H1 (cell line): Measurements from ENCODE around the gene ACTL7A. TPM values are rescaled to one million over a fixed set of nuclear protein-coding genes. Genes with fewer than 3 reads are reported as not detected.

Source experiments
- CTCF ChIA-PET: fragments of 300-600 bp; sonication (Branson Sonifier 250); formaldehyde crosslinking; loops from one replicate; lab custom pipeline; 2021; ENCODE audit not compliant: partially characterized antibody; lab: Charles Lee
- POLR2A ChIA-PET: fragments of 300-600 bp; sonication (Branson Sonifier 250); formaldehyde crosslinking; loops from one replicate; lab custom pipeline; 2021; ENCODE audit warnings: inconsistent platforms; ENCODE audit not compliant: partially characterized antibody; lab: Charles Lee
- DNase-seq, 2 experiments: peaks; one replicate each; pipeline versions ENCODE4 v3.0.0 to v3.0.0-alpha.2; 2010 to 2022; ENCODE audit warnings: low spot score in 2 of 2, low read depth in 1 of 2, mixed read lengths in 1 of 2
- FAIRE-seq: peaks from 2 replicates; lab custom pipeline; 2011; peaks lifted over from hg19 to GRCh38; lab: Jason Lieb, UNC
- H2AFZ ChIP-seq: 2 replicates; pipeline ENCODE4 v1.8.1; 2012; ENCODE audit warnings: low read length, inconsistent platforms
- H2AK5ac ChIP-seq: 2 replicates; pipeline ENCODE4 v1.6.1; 2013; ENCODE audit warnings: low read depth, low read length
- H2BK120ac ChIP-seq: replicated peaks from 2 replicates; pipeline ENCODE3; 2013; ENCODE audit warnings: low read depth, low read length, inconsistent platforms
- H2BK12ac ChIP-seq: 2 replicates; pipeline ENCODE4 v1.6.1; 2013; ENCODE audit warnings: low read depth, low read length
- H2BK15ac ChIP-seq: 2 replicates; pipeline ENCODE4 v1.6.1; 2013; ENCODE audit warnings: low read length
- H2BK20ac ChIP-seq: 2 replicates; pipeline ENCODE4 v1.6.1; 2013; ENCODE audit warnings: low read length
- H2BK5ac ChIP-seq: 2 replicates; pipeline ENCODE4 v1.6.1; 2013; ENCODE audit warnings: low read depth, low read length
- H3K14ac ChIP-seq: 2 replicates; pipeline ENCODE4 v1.6.1; 2013; ENCODE audit warnings: inconsistent platforms; ENCODE audit not compliant: insufficient read length
- H3K18ac ChIP-seq: 2 replicates; pipeline ENCODE4 v1.6.1; 2013; ENCODE audit warnings: low read length; ENCODE audit errors: extremely low read depth
- H3K23ac ChIP-seq: 2 replicates; pipeline ENCODE4 v1.6.1; 2013; ENCODE audit warnings: inconsistent platforms; ENCODE audit not compliant: insufficient read length
- H3K23me2 ChIP-seq: 2 replicates; pipeline ENCODE4 v1.6.1; 2013; ENCODE audit warnings: low read depth, low read length
- H3K27ac ChIP-seq: 2 replicates; pipeline ENCODE4 v1.6.1; 2011; ENCODE audit warnings: low read depth, low read length, inconsistent platforms
- H3K27me3 ChIP-seq, 4 experiments: replicated peaks in 1 of 4; 1 replicate in 1 of 4; 2 replicates in 3 of 4; pipeline versions ENCODE4 v1.6.1 to v1.8.1; 2011 to 2013; ENCODE audit warnings: low read length in 3 of 4, mild to moderate bottlenecking in 3 of 4, inconsistent platforms in 2 of 4, mixed read lengths in 2 of 4, moderate library complexity in 1 of 4; ENCODE audit not compliant: control insufficient read depth in 3 of 4, insufficient read depth in 3 of 4; ENCODE audit errors: extremely low read depth in 1 of 4
- H3K36me3 ChIP-seq, 4 experiments: 2 replicates each; pipeline versions ENCODE4 v1.6.1 to v1.8.1; 2011 to 2013; ENCODE audit warnings: mild to moderate bottlenecking in 4 of 4, low read length in 3 of 4, moderate library complexity in 2 of 4, control low read depth in 1 of 4, inconsistent platforms in 1 of 4; ENCODE audit not compliant: insufficient read depth in 4 of 4, control insufficient read depth in 2 of 4
- H3K4ac ChIP-seq: replicated peaks from 2 replicates; pipeline ENCODE3; 2013; ENCODE audit warnings: low read length, low read depth, mixed read lengths, inconsistent platforms; ENCODE audit not compliant: insufficient read length
- H3K4me1 ChIP-seq, 4 experiments: replicated peaks in 1 of 4; 1 replicate in 1 of 4; 2 replicates in 3 of 4; pipeline versions ENCODE4 v1.6.1 to v1.8.1; 2011 to 2013; ENCODE audit warnings: low read length in 3 of 4, inconsistent platforms in 2 of 4, mixed read lengths in 1 of 4; ENCODE audit not compliant: insufficient read depth in 4 of 4, control insufficient read depth in 3 of 4
- H3K4me2 ChIP-seq, 2 experiments: 2 replicates each; pipeline versions ENCODE4 v1.6.1 to v1.8.1; 2011 to 2013; ENCODE audit warnings: low read depth in 2 of 2, low read length in 2 of 2, control low read depth in 1 of 2, inconsistent platforms in 1 of 2, mild to moderate bottlenecking in 1 of 2; ENCODE audit not compliant: insufficient read depth in 1 of 2
- H3K4me3 ChIP-seq, 4 experiments: fragments of 200-600, 300-600 bp in 1 of 4; sonication (generic), shearing (Covaris generic), sonication (Bioruptor Twin) in 1 of 4; 2 replicates each; pipeline versions ENCODE4 v1.5.1 to v1.8.1; 2011 to 2016; ENCODE audit warnings: low read length in 4 of 4, low read depth in 3 of 4, control low read depth in 2 of 4, inconsistent platforms in 2 of 4, mild to moderate bottlenecking in 2 of 4, mixed read lengths in 1 of 4, moderate library complexity in 1 of 4; ENCODE audit not compliant: insufficient read depth in 2 of 4; ENCODE audit errors: extremely low read depth in 1 of 4
- H3K56ac ChIP-seq: replicated peaks from 2 replicates; pipeline ENCODE3; 2013; ENCODE audit warnings: low read depth, mild to moderate bottlenecking, mixed read lengths, low read length, inconsistent platforms; ENCODE audit not compliant: insufficient read length
- H3K79me1 ChIP-seq: 2 replicates; pipeline ENCODE4 v1.6.1; 2013; ENCODE audit warnings: low read depth, low read length, control low read depth
- H3K79me2 ChIP-seq, 2 experiments: 2 replicates each; pipeline versions ENCODE4 v1.6.1 to v1.8.1; 2012 to 2013; ENCODE audit warnings: low read length in 2 of 2, mild to moderate bottlenecking in 2 of 2, inconsistent platforms in 1 of 2; ENCODE audit not compliant: insufficient read depth in 2 of 2, control insufficient read depth in 1 of 2
- H3K9ac ChIP-seq, 4 experiments: replicated peaks in 1 of 4; 1 replicate in 1 of 4; 2 replicates in 3 of 4; pipeline versions ENCODE4 v1.6.1 to v1.8.1; 2011 to 2013; ENCODE audit warnings: low read depth in 3 of 4, low read length in 3 of 4, control low read depth in 2 of 4, mild to moderate bottlenecking in 2 of 4, moderate library complexity in 2 of 4, inconsistent platforms in 1 of 4; ENCODE audit errors: extremely low read depth in 1 of 4
- H3K9me3 ChIP-seq, 2 experiments: 2 replicates each; pipeline versions ENCODE4 v1.6.1 to v1.8.1; 2012 to 2013; ENCODE audit warnings: mild to moderate bottlenecking in 2 of 2, moderate library complexity in 2 of 2, control low read depth in 1 of 2, inconsistent platforms in 1 of 2, low read depth in 1 of 2, low read length in 1 of 2, mixed read lengths in 1 of 2; ENCODE audit not compliant: insufficient read depth in 2 of 2
- H4K20me1 ChIP-seq, 2 experiments: replicated peaks in 1 of 2; 2 replicates each; pipeline versions ENCODE3 to v1.8.1; 2011 to 2013; ENCODE audit warnings: inconsistent platforms in 2 of 2, low read length in 2 of 2, mild to moderate bottlenecking in 1 of 2; ENCODE audit not compliant: insufficient read depth in 2 of 2, control insufficient read depth in 1 of 2
- H4K5ac ChIP-seq: 2 replicates; pipeline ENCODE4 v1.6.1; 2013; ENCODE audit warnings: low read length, low read depth, mixed read lengths, inconsistent platforms; ENCODE audit not compliant: insufficient read length
- H4K8ac ChIP-seq: 2 replicates; pipeline ENCODE4 v1.8.0; 2013; ENCODE audit warnings: mild to moderate bottlenecking, moderate library complexity, low read length, inconsistent platforms; ENCODE audit not compliant: insufficient read depth; ENCODE audit errors: extremely low read depth
- H4K91ac ChIP-seq: replicated peaks from 2 replicates; pipeline ENCODE3; 2013; ENCODE audit warnings: low read length, mixed read lengths, inconsistent platforms; ENCODE audit not compliant: insufficient read length
- ATF3 ChIP-seq: IDR thresholded peaks from 2 replicates; pipeline ENCODE4 v1.6.1; 2011; ENCODE audit warnings: low read depth, mild to moderate bottlenecking, low read length; ENCODE audit not compliant: insufficient read depth
- CEBPB ChIP-seq: IDR thresholded peaks from 2 replicates; pipeline ENCODE4 v1.6.1; 2012; ENCODE audit warnings: low read depth, low read length
- CHD1 ChIP-seq: IDR thresholded peaks from 2 replicates; pipeline ENCODE4 v1.6.1; 2012; ENCODE audit warnings: low read depth, low read length, improper control_type of control experiment
- SIRT6 ChIP-seq: IDR thresholded peaks from one replicate; pipeline ENCODE4 v1.7.1; 2012; ENCODE audit warnings: low read length, inconsistent platforms
- SP4 ChIP-seq: IDR thresholded peaks from 2 replicates; pipeline ENCODE4 v1.6.1; 2012; ENCODE audit warnings: low read length, inconsistent platforms
- ZNF274 ChIP-seq: IDR thresholded peaks from 2 replicates; pipeline ENCODE4 v1.7.0; 2012; ENCODE audit warnings: low read length, borderline replicate concordance; ENCODE audit errors: extremely low read depth
- WGBS, 2 experiments: shearing (Covaris generic) in 1 of 2; methylation state at CpG; one replicate each; pipeline versions ENCODE4 v1.1.6 to v1.1.7; 2013 to 2015; ENCODE audit warnings: low lambda C conversion rate in 2 of 2, mixed read lengths in 2 of 2, inconsistent platforms in 1 of 2, low coverage in 1 of 2, missing lambda C conversion rate in 1 of 2; ENCODE audit not compliant: insufficient replicate concordance in 2 of 2, insufficient coverage in 1 of 2, insufficient read length in 1 of 2; ENCODE audit errors: extremely low coverage in 1 of 2, missing lambda C conversion rate in 1 of 2; 5-methylcytosine and 5-hydroxymethylcytosine counted together
- polyA plus RNA-seq, 7 experiments: library from polyadenylated mRNA; depleted of rRNA in 3 of 7; stranded (reverse) in 5 of 7; unstranded in 2 of 7; fragments of >200 nt in 5 of 7; fragments of 200-250 nt in 2 of 7; gene quantifications; 1 replicate in 5 of 7; 2 replicates in 1 of 7; 4 replicates in 1 of 7; pipeline versions ENCODE4 v1.2.1 to v1.2.3, GENCODE V29; 2011 to 2013; ENCODE audit warnings: missing spikeins in 2 of 7, mixed read lengths in 2 of 7
- total RNA-seq: library from RNA; stranded (reverse); fragmentation: NEBNext Ultra II Directional; extraction: Animal tissue kit (Norgen Biotek cat#: 25700); gene quantifications from 2 replicates; pipeline ENCODE4 v1.2.1, GENCODE V29; 2021

The ACTL7A gene
- total and polyA plus RNA-seq, 2 of the 8 experiments (the other 6 are each of a cell fraction or from before 2014, with no cell fraction given), result not detected

GRCh38 chr9:108903420-108904103 lies 41.5 kb downstream of the ACTL7A start:
- Histone ChIP-seq H3K4me3 (no peak overlapping the region), H2BK5ac (no peak overlapping the region), H3K18ac (no peak overlapping the region), H2BK20ac (no peak overlapping the region), H4K8ac (no peak overlapping the region), H3K4me2 (no peak overlapping the region), H4K20me1 (peaks cover 0 to 4% of the 10 kb centered on the region in 2 experiments), H3K9ac (no peak overlapping the region), H2AK5ac (no peak overlapping the region), H3K27ac (no peak overlapping the region), H3K23ac (no peak overlapping the region), H3K79me1 (no peaks in the 10 kb centered on the region), H3K56ac (no peak overlapping the region), H2BK12ac (no peak overlapping the region), H3K4me1 (no peaks in the 10 kb centered on the region), H3K27me3 (no peaks in the 10 kb centered on the region), H4K5ac (no peak overlapping the region), H3K14ac (no peak overlapping the region), H4K91ac (no peak overlapping the region), H3K9me3 (no peaks in the 10 kb centered on the region), H3K79me2 (no peaks in the 10 kb centered on the region), H3K36me3 (peaks cover 12 to 66% (median 40%) of the 10 kb centered on the region in 4 experiments), H2AFZ (no peak overlapping the region), H2BK15ac (no peak overlapping the region), H2BK120ac (no peak overlapping the region), H3K4ac (no peak overlapping the region), H3K23me2 (peaks cover 2% of the 10 kb centered on the region; the same call in 1 of the 2 replicates)
- 92% methylated on average over 2 of the region's 2 CpGs; no CpG with 5 or more reads in 1 of the 2 experiments for WGBS, 2 experiments
- no peak for DNase-seq
- TF ChIP-seq SIRT6, result no peak
- TF ChIP-seq CEBPB, result no peak
- TF ChIP-seq ATF3, result no peak
- no peak for TF ChIP-seq SP4
- TF ChIP-seq CHD1, result no peak
- no peak for TF ChIP-seq ZNF274
- FAIRE-seq, result no peak
- ChIA-PET POLR2A (no interaction called here), CTCF (interaction anchor here (0.7 kb wide), 1 partner anchor 9 kb away, joined by 3 read pairs; no protein-coding TSS in a partner anchor)
